ENCODE data around the gene ALKBH3. TPM values are rescaled to one million over a fixed set of nuclear protein-coding genes. Genes with fewer than 3 reads are reported as not detected.

Gene ALKBH3
- total and polyA plus RNA-seq, 2 of the 13 experiments (the other 11 are each of a cell fraction or from before 2014, with no cell fraction given) = 17.8 to 36.1 TPM

DNA sequence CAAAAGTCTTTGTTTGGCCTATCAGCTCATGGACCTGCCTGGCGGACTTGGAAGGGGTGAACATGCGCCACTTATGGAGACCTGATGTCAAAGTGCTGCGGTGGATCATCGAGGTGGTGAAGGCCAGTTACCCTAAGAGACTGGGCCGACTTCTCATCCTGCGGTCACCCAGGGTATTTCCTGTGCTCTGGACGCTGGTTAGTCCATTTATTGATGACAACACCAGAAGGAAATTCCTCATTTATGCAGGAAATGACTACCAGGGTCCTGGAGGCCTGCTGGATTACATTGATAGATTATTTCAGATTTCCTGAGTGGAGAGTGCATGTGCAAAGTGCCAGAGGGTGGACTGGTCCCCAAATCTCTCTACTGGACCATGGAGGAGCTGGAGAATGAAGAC is 17.9 kb downstream of the ALKBH3 start (continued):
- TF ChIP-seq, protein P1, sequence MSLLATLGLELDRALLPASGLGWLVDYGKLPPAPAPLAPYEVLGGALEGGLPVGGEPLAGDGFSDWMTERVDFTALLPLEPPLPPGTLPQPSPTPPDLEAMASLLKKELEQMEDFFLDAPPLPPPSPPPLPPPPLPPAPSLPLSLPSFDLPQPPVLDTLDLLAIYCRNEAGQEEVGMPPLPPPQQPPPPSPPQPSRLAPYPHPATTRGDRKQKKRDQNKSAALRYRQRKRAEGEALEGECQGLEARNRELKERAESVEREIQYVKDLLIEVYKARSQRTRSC (CRISPR knock-in tag; IDR thresholded peaks at IDR 0.05; ENCODE audit: low read depth) = no peak
- no peak for TF ChIP-seq MIER3 (CRISPR knock-in tag; IDR thresholded peaks at IDR 0.05; ENCODE audit: borderline replicate concordance)

DNA sequence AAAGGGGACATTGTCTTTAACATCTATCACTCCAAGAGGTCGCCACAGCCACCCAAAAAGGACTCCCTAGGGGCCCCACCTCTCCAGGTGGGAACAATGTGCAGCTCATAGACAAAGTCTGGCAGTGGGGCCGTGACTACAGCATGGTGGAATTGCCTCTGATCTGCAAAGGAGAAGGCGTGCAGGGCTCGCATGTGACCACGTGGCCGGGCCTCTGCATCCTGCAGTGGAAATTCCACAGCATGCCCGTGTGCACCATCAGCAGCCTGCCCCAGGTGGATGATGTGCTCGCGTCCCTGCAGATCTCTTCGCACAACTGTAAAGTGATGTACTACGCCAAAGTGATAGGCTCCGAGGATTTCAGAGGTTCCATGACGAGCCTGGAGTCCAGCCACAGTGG is 18.5 kb downstream of the ALKBH3 start:
- H3K9me3 ChIP-seq (ENCODE audit: low read length) = no peaks in the 10 kb centered on the region
- POLR2A ChIA-PET = no interaction called here
- BruUV-seq (replicated peaks) = no TSS peak
- CTCF ChIA-PET (ENCODE audit: low intra/inter-chr PET ratio, low total read pairs) = no interaction called here
- DNase-seq (ENCODE audit: low spot score) (no peak), FAIRE-seq (no peak), ATAC-seq (no peak)
- H4K20me1 ChIP-seq (ENCODE audit: insufficient read depth, low read length) = no peaks in the 10 kb centered on the region
- H3K4me1 ChIP-seq (ENCODE audit: insufficient read depth, low read length) = no peaks in the 10 kb centered on the region
- no peak overlapping the region for H2AFZ ChIP-seq (ENCODE audit: low read length)
- H3K27ac ChIP-seq (ENCODE audit: extremely low read length, insufficient read depth, low read length) = no peak overlapping the region
- H3K4me3 ChIP-seq (replicated peaks in 1 of 3; ENCODE audit: insufficient read depth in 1 of 3, low read depth in 2 of 3, low read length in 3 of 3) = no peak overlapping the region
- intact Hi-C loops (cut with micrococcal nuclease; ENCODE audit: unreplicated experiment) (no loop called here), in situ Hi-C loops (cut with HindIII; ENCODE audit: extremely low pct_ligation_motif_present, low pct_unique_long_range_greater_than_20kb) (no loop called here)
- no peaks in the 10 kb centered on the region for H3K27me3 ChIP-seq (ENCODE audit: control insufficient read depth in 1 of 2, insufficient read depth in 2 of 2, low read length in 2 of 2)
- TF ChIP-seq EHMT2 (IDR thresholded peaks at IDR 0.05; ENCODE audit: borderline replicate concordance, low read depth, low read length) = no peak
- no peak for TF ChIP-seq FOSL1 (CRISPR knock-in tag; IDR thresholded peaks at IDR 0.05; ENCODE audit: borderline replicate concordance)
- TF ChIP-seq, protein P2, sequence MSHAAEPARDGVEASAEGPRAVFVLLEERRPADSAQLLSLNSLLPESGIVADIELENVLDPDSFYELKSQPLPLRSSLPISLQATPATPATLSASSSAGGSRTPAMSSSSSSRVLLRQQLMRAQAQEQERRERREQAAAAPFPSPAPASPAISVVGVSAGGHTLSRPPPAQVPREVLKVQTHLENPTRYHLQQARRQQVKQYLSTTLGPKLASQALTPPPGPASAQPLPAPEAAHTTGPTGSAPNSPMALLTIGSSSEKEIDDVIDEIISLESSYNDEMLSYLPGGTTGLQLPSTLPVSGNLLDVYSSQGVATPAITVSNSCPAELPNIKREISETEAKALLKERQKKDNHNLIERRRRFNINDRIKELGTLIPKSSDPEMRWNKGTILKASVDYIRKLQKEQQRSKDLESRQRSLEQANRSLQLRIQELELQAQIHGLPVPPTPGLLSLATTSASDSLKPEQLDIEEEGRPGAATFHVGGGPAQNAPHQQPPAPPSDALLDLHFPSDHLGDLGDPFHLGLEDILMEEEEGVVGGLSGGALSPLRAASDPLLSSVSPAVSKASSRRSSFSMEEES (CRISPR knock-in tag; IDR thresholded peaks at IDR 0.05) = no peak
- TF ChIP-seq RARA (CRISPR knock-in tag; IDR thresholded peaks at IDR 0.05) = no peak
- TF ChIP-seq NCOA1 (CRISPR knock-in tag; IDR thresholded peaks at IDR 0.05) = no peak
- TF ChIP-seq AHR (CRISPR knock-in tag; IDR thresholded peaks at IDR 0.05) = no peak
- TF ChIP-seq ZNF354B (CRISPR knock-in tag; IDR thresholded peaks at IDR 0.05) = no peak
- no peak for TF ChIP-seq RELA (CRISPR knock-in tag; IDR thresholded peaks at IDR 0.05)
- 91% methylated on average over 13 of the region's 13 CpGs for WGBS (ENCODE audit: low lambda C conversion rate)
- H3K9ac ChIP-seq (ENCODE audit: insufficient read depth, low read depth, low read length) = no peak overlapping the region
- H3K36me3 ChIP-seq (replicated peaks in 1 of 2; ENCODE audit: control insufficient read depth in 1 of 2, insufficient read depth in 2 of 2, low read length in 2 of 2) = peaks cover 10 to 51% of the 10 kb centered on the region in 2 experiments; a peak in 4 of 5 replicates
- H3K79me2 ChIP-seq (ENCODE audit: insufficient read depth, low read length) = no peaks in the 10 kb centered on the region
- no peak overlapping the region for H3K4me2 ChIP-seq (ENCODE audit: low read depth, low read length)
